Activated CD4-positive, alpha-beta T cell treated with anti-CD3 and anti-CD28 coated beads, Interleukin-2, Interleukin-4, amounts not matched to agents 100 ng/mL and 50 ng/mL, durations not matched to agents 16 hours and 8 hours (primary cell): Measurements from ENCODE around the gene PCED1B.
"Not testable (repeated sequence)": the region's sequence is repeated elsewhere in the genome, so short reads cannot be mapped to it uniquely, and the experiment has no call there.

Experiments
- DNase-seq: peaks from one replicate; pipeline ENCODE4 v3.0.0-alpha.2; 2020; ENCODE audit warnings: low spot score

Gene PCED1B

GRCh38 chr12:47206450-47207339, 127.3 kb downstream of the PCED1B start:
- no peak for DNase-seq

DNA sequence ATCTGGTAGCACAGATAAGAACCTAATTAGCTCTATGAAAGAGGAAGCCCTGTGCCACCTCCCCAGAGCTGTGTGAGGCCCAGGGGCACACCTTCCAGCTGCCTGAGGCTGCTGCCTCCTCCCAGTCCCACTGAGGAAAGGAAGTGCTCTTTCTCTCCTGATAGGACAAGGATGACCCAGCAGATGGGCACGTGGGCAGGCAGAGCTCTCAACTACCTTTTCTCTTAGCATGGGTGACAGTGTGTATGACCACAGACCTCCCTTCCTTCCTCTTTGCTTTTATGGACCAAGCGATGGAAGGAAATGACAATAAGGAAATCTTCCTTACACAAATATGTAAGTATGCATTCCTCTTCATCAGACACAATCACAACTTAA, 127.9 kb downstream of the PCED1B start:
- peak; percentile 67 for DNase-seq

- no peak for DNase-seq
These were observed 128.4 kb downstream of the PCED1B start for GRCh38 chr12:47207829-47208248.

- no peak for DNase-seq
These were observed 129.6 kb downstream of the PCED1B start for GRCh38 chr12:47209014-47209413.

- DNase-seq, result no peak
These were observed 131.4 kb downstream of the PCED1B start for GRCh38 chr12:47210776-47211175.

- DNase-seq, result no peak
These were observed 133.2 kb downstream of the PCED1B start for GRCh38 chr12:47212701-47213039.

DNA sequence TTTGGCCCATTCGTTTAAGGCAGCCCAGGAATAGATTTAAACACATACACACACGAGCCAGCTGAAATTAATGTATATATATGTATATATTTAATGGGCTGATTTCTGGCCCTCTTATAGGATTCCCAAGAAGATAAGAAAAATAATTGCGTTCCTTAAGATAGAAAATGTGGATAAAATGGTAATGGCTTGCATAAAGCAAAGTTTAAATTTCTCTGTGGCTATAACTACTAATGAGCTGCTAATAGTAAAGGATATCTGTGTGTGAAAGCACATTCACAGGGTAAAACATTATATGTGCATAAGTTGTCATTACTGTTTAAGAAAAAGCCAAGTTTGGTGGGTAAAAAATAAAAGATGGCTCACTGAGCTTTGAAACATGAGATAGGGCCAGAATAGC, 134.0 kb downstream of the PCED1B start:
- no peak for DNase-seq

GRCh38 chr12:47214001-47214619, 134.7 kb downstream of the PCED1B start:
- no peak for DNase-seq

DNA sequence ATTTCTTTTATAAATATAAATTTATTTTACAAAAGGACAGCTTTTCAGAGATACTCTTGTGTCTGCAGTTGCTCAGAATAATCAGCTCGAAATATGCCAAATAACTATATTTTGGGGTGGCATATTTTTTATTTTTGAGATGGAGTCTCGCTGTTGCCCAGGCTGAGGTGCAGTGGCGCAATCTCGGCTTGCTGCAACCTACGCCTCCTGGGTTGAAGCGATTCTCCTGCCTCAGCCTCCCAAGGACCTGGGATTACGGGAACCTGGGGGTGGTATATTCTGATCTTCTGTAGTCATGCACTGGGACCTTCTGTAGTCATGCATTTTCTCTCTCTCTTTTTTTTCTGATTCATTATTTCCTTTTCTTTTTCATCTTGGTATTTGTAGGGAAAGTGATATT, 135.3 kb downstream of the PCED1B start:
- DNase-seq, result no peak

DNA sequence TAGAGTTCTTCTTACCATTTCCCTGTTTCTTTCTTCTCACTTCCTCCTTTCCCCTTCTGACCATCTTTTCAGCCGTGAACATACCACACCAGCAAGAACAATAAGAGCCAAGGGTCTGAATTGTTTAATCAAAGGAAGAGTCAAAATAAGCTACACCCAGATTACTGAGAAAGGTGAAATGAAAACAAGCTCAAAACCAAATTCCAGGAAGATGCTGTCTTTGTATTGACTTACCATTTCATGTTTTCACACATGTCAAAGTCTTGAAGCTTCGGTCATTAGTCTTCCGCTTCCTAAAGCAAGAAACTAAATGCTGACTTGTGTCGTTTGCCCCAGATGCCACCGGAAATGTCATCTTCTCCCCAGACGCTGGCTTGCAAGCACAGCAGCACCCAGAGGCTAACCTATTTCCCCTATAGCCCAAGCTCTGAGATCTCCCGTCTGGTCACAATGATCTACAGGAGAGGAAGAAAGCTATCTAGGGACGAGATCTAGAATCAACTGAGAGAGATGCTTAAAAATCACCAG, 136.8 kb downstream of the PCED1B start:
- DNase-seq, result peak; percentile 90

DNA sequence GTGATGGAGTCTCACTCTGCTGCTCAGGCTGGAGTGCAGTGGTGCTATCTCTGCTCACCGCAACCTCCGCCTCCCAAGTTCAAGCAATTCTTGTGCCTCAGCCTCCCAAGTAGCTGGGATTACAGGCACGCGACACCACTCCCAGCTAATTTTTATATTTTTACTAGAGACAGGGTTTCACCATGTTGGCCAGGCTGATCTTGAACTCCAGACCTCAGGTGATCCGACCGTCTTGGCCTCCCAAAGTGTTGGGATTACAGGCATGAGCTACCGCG, 138.1 kb downstream of the PCED1B start:
- not testable (repeated sequence) for DNase-seq

- no peak for DNase-seq
These were observed 138.8 kb downstream of the PCED1B start for GRCh38 chr12:47218191-47218654.

GRCh38 chr12:47219243-47219642, 139.8 kb downstream of the PCED1B start:
- DNase-seq, result no peak

GRCh38 chr12:47221256-47222023, 142.0 kb downstream of the PCED1B start:
- DNase-seq, result no peak

DNA sequence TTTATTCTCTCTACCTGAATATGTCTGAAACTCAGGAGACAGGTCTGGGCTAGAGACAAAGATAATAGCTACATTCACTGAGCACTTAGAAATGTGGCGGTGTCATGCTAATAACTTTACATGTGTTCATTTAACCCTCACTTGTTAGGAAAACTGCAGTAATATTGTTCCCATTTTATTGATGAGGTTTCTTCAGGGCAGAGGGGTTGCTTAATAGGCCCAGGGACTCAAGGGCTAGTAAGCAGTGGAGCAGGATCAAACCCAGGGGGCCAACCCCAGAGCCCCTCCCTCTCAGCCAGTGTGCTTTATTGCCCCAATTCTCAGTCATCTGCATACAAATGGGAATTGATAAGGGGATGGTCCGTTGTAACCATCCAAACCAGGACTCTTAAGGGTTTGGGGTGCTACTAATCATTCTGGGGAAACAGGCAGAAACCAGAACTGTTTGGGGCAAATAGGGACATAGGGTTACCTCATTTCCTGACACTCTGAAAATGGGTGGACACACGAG, 143.2 kb downstream of the PCED1B start:
- DNase-seq, result no peak

DNA sequence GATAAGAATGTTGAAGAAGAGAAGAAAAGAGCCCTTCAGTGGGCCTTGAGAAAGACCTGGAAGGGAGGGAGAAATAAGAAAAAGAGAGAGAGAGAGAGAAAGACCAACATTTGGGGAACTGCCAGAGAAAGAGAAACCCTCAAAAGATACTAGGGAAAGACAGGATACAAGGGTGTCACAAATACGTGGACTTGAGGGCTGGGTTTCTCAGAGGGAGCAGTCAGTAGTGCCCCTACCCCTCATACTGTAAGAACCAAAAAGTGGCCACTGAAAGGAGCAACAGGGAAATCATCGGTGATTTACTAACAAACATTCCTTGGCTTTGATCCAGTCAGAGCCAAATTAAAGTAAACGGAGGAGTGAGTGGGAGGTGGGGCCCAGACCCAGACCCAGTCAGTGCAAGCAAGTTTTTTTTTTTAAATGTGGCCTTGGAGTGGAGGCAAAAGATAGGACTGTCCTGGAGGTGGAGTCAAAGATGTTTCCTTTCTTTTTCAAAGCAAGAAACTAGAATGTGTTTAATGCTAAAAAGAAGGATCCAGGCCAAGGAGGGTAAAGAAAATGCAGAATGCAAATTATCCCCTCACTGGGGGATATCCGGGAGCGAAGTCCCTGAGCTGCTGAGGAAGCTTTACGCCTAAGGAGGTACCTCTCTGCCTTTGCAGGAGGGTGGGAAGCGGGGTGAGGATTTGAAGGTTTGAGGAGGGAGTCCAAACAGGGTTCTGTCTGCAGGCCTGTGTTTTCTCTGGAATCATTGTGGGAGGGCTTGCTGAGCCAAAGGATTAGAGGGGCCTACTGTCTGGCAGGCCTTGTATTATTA, 143.8 kb downstream of the PCED1B start:
- DNase-seq, result no peak

DNA sequence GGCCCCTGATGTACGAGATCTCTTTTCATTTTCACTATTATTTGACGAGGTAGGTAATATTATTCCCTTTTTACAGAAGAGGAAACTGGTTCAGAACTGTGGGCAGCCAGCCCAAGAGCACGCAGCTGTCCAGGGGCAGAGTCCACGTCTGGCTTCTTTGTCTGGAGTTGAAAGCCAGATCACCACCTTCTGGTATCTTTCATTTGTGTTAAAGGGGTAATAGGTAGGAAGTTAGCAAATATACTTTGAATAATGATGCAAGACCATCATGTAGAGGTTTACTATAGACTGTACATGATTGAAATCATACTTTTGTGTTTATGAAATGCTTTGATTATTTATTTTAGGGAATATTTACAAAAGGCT, 144.4 kb downstream of the PCED1B start:
- DNase-seq, result no peak

DNA sequence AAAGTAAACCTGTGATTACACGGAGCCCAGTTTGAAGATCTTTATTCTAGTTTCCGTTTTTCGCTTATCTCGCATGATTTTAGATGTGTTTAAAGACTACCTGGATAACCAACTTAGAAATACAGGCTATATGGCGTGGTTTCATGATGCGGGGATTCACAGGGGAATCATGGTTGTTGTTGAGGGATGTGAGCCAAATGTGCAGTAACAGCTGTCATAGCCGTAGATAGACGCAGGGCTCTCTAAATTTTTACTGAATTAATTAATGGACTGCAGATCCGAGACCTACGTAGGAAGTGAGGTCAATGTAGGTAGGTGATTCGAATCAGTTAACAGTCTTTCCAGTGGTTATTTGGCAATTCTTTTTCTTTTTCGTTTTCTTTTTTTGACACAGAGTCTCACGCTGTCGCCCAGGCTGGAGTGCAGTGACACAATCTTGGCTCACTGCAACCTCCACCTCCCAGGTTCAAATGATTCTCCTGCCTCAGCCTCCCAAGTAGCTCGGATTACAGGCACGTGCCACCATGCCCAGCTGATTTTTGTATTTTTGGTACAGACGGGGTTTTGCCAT, 145.2 kb downstream of the PCED1B start:
- no peak for DNase-seq

DNA sequence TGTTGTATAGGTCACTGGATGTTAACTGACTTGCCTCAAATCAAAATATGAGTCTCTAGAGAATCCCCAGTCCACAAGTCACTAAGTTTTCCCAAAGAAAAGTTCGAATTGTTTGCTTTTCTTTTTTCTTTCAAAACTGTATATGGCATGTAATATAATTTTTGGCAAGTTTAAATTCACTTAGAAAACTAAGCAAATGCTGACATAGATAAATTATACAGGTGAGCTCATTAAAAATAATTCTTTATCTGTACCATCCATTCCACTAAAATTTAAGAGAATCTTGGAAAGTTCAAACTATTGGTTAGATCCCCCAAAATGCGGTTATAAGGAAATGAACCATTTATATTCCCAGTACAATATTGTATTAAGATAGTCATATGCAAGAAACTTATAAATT, 145.9 kb downstream of the PCED1B start:
- no peak for DNase-seq

DNA sequence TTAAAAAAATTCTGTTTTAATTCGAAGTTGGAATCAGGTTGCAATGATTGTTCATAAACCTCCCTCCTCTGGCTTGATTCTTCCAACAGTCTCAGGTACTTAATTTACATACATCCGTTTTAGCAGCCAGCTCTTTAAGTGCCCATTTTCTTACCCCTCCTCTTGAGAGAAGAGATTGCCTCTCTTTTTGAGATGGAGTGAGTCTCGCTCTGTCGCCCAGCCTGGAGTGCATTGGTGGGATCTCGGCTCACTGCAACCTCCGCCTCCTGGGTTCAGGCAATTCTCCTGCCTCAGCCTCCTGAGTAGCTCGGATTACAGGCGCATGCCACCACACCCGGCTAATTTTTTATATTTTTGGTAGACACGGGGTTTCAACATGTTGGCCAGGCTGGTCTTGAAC, 146.8 kb downstream of the PCED1B start:
- no peak for DNase-seq

GRCh38 chr12:47228802-47229201, 149.4 kb downstream of the PCED1B start:
- DNase-seq, result no peak
